Stimulated activated naive CD4-positive, alpha-beta T cell treated with Interleukin-2 at 50 U/mL for 16 hours (primary cell): ENCODE measurements around the gene ARRDC4.
"Not testable (repeated sequence)": the region's sequence is repeated elsewhere in the genome, so short reads cannot be mapped to it uniquely, and the experiment has no call there.

Source experiments
- DNase-seq: peaks from one replicate; lab custom pipeline; 2025; lab: John Stamatoyannopoulos, UW

The ARRDC4 gene

GRCh38 chr15:97966246-97966645, 5.7 kb downstream of the ARRDC4 start:
- no peak for DNase-seq

- no peak for DNase-seq
These were observed 6.6 kb downstream of the ARRDC4 start for GRCh38 chr15:97966924-97967620.

- no peak for DNase-seq
These were observed 7.4 kb downstream of the ARRDC4 start for GRCh38 chr15:97967881-97968280.

- no peak for DNase-seq
These were observed 7.9 kb downstream of the ARRDC4 start for GRCh38 chr15:97968380-97968779.

GRCh38 chr15:97972366-97972765, 11.9 kb downstream of the ARRDC4 start:
- DNase-seq = no peak

- DNase-seq = no peak
These were observed 15.6 kb downstream of the ARRDC4 start for GRCh38 chr15:97976129-97976528.

GRCh38 chr15:97976766-97977503, 16.4 kb downstream of the ARRDC4 start:
- DNase-seq = no peak

GRCh38 chr15:97977734-97978133, 17.2 kb downstream of the ARRDC4 start:
- DNase-seq = no peak

GRCh38 chr15:97978401-97979139, 18.1 kb downstream of the ARRDC4 start:
- no peak for DNase-seq

- no peak for DNase-seq
These were observed 18.6 kb downstream of the ARRDC4 start for GRCh38 chr15:97979140-97979520.

- DNase-seq = no peak
These were observed 20.6 kb downstream of the ARRDC4 start for GRCh38 chr15:97981058-97981457.

- no peak for DNase-seq
These were observed 21.3 kb downstream of the ARRDC4 start for GRCh38 chr15:97981758-97982157.

GRCh38 chr15:97984157-97984556, 23.7 kb downstream of the ARRDC4 start:
- DNase-seq = no peak

GRCh38 chr15:97985979-97986378, 25.5 kb downstream of the ARRDC4 start:
- not testable (repeated sequence) for DNase-seq

- DNase-seq = no peak
These were observed 26.3 kb downstream of the ARRDC4 start for GRCh38 chr15:97986781-97987180.

- no peak for DNase-seq
These were observed 28.8 kb downstream of the ARRDC4 start for GRCh38 chr15:97989299-97989698.

- no peak for DNase-seq
These were observed 31.6 kb downstream of the ARRDC4 start for GRCh38 chr15:97991972-97992541.

GRCh38 chr15:97992823-97993222, 32.3 kb downstream of the ARRDC4 start:
- no peak for DNase-seq

GRCh38 chr15:97993310-97993738, 32.8 kb downstream of the ARRDC4 start:
- no peak for DNase-seq

- no peak for DNase-seq
These were observed 33.7 kb downstream of the ARRDC4 start for GRCh38 chr15:97994236-97994635.

- no peak for DNase-seq
These were observed 34.7 kb downstream of the ARRDC4 start for GRCh38 chr15:97995192-97995591.

GRCh38 chr15:97995881-97996603, 35.5 kb downstream of the ARRDC4 start:
- no peak for DNase-seq
